IPS-18a (cell line): ENCODE results near the gene FOLR3.
"Not testable (repeated sequence)": the region's sequence is repeated elsewhere in the genome, so short reads cannot be mapped to it uniquely, and the experiment has no call there.

ENCODE experiments used
- H3K27ac ChIP-seq: one replicate; pipeline ENCODE4 v1.5.1; 2013; ENCODE audit warnings: low read length
- H3K27me3 ChIP-seq: one replicate; pipeline ENCODE4 v1.6.1; 2013; ENCODE audit warnings: mild to moderate bottlenecking, low read length; ENCODE audit not compliant: control insufficient read depth, insufficient read depth
- H3K36me3 ChIP-seq: one replicate; pipeline ENCODE4 v1.6.1; 2013; ENCODE audit warnings: low read depth, low read length; ENCODE audit not compliant: control insufficient read depth
- H3K4me1 ChIP-seq: one replicate; pipeline ENCODE4 v1.6.1; 2013; ENCODE audit warnings: low read depth, low read length; ENCODE audit not compliant: control insufficient read depth
- H3K4me3 ChIP-seq: one replicate; pipeline ENCODE4 v1.5.1; 2013; ENCODE audit warnings: low read length
- H3K9ac ChIP-seq: one replicate; pipeline ENCODE4 v1.6.1; 2013; ENCODE audit warnings: mild to moderate bottlenecking, low read length, moderate library complexity
- H3K9me3 ChIP-seq: one replicate; pipeline ENCODE4 v1.6.1; 2013; ENCODE audit warnings: low read depth, low read length; ENCODE audit not compliant: control insufficient read depth

FOLR3 gene

GRCh38 chr11:72135473-72135872 is at the start of gene FOLR3:
Gene FOLR3 (plus strand): TSS chr11:72135725. CDS start chr11:72135953, 228 bp downstream.
- H3K4me1 ChIP-seq, H3K36me3 ChIP-seq, H3K9ac ChIP-seq, H3K27ac ChIP-seq, H3K4me3 ChIP-seq, H3K9me3 ChIP-seq, H3K27me3 ChIP-seq: not testable (repeated sequence)

- Histone ChIP-seq H3K9ac (no peak overlapping the region), H3K9me3 (no peaks in the 10 kb centered on the region), H3K36me3 (no peaks in the 10 kb centered on the region), H3K27me3 (no peaks in the 10 kb centered on the region), H3K4me3 (no peak overlapping the region), H3K4me1 (peaks cover 3% of the 10 kb centered on the region), H3K27ac (no peak overlapping the region)
Measured at GRCh38 chr11:72088076-72088808, 47.3 kb upstream of the FOLR3 start.

GRCh38 chr11:72091292-72091691 is 44.2 kb upstream of the FOLR3 start:
- no peak overlapping the region for H3K4me3 ChIP-seq
- no peak overlapping the region for H3K9ac ChIP-seq
- H3K36me3 ChIP-seq = peaks cover 8% of the 10 kb centered on the region
- H3K4me1 ChIP-seq = peaks cover 3% of the 10 kb centered on the region
- no peaks in the 10 kb centered on the region for H3K9me3 ChIP-seq
- no peaks in the 10 kb centered on the region for H3K27me3 ChIP-seq
- no peak overlapping the region for H3K27ac ChIP-seq

GRCh38 chr11:72098741-72099140 is 36.8 kb upstream of the FOLR3 start:
- Histone ChIP-seq H3K9me3 (no peaks in the 10 kb centered on the region), H3K4me1 (peaks cover 8% of the 10 kb centered on the region), H3K9ac (no peak overlapping the region), H3K27me3 (no peaks in the 10 kb centered on the region), H3K36me3 (peaks cover 47% of the 10 kb centered on the region), H3K27ac (no peak overlapping the region), H3K4me3 (no peak overlapping the region)

GRCh38 chr11:72100009-72100408 is 35.5 kb upstream of the FOLR3 start:
- Histone ChIP-seq H3K4me1 (peaks cover 12% of the 10 kb centered on the region), H3K9ac (no peak overlapping the region), H3K4me3 (no peak overlapping the region), H3K27ac (no peak overlapping the region), H3K27me3 (no peaks in the 10 kb centered on the region), H3K36me3 (peaks cover 40% of the 10 kb centered on the region), H3K9me3 (no peaks in the 10 kb centered on the region)

- H3K9ac ChIP-seq = no peak overlapping the region
- no peaks in the 10 kb centered on the region for H3K9me3 ChIP-seq
- H3K4me3 ChIP-seq = no peak overlapping the region
- peaks cover 40% of the 10 kb centered on the region for H3K36me3 ChIP-seq
- H3K27me3 ChIP-seq = no peaks in the 10 kb centered on the region
- H3K4me1 ChIP-seq = peaks cover 12% of the 10 kb centered on the region
- no peak overlapping the region for H3K27ac ChIP-seq
Measured at GRCh38 chr11:72100462-72100861, 35.1 kb upstream of the FOLR3 start.

- peaks cover 31% of the 10 kb centered on the region for H3K36me3 ChIP-seq
- peak overlapping the region; percentile 81 for H3K4me3 ChIP-seq
- peak overlapping the region; percentile 93 for H3K9ac ChIP-seq
- H3K4me1 ChIP-seq = peaks cover 12% of the 10 kb centered on the region
- no peaks in the 10 kb centered on the region for H3K27me3 ChIP-seq
- no peaks in the 10 kb centered on the region for H3K9me3 ChIP-seq
- H3K27ac ChIP-seq = peak overlapping the region; percentile 70
Measured at GRCh38 chr11:72102162-72102561, 33.4 kb upstream of the FOLR3 start.

- H3K27me3 ChIP-seq = no peaks in the 10 kb centered on the region
- peak overlapping the region; percentile 70 for H3K27ac ChIP-seq
- H3K4me1 ChIP-seq = peaks cover 12% of the 10 kb centered on the region
- peak overlapping the region; percentile 81 for H3K4me3 ChIP-seq
- peak overlapping the region; percentile 93 for H3K9ac ChIP-seq
- H3K9me3 ChIP-seq = no peaks in the 10 kb centered on the region
- H3K36me3 ChIP-seq = peaks cover 27% of the 10 kb centered on the region
Measured at GRCh38 chr11:72102631-72102945, 32.9 kb upstream of the FOLR3 start.

GRCh38 chr11:72102946-72103753 is 32.4 kb upstream of the FOLR3 start, which contains the start of gene LAMTOR1:
Gene LAMTOR1 (minus strand): TSS chr11:72103297. CDS start chr11:72103224, 73 bp downstream.
- Histone ChIP-seq H3K9me3 (no peaks in the 10 kb centered on the region), H3K4me3 (peak within 1 kb of the TSS; percentile 81), H3K27ac (peak within 1 kb of the TSS; percentile 88), H3K4me1 (peaks cover 12% of the 10 kb centered on the region), H3K36me3 (peaks cover 21% of the 10 kb centered on the region), H3K27me3 (no peaks in the 10 kb centered on the region), H3K9ac (peak within 1 kb of the TSS; percentile 93)

- H3K36me3 ChIP-seq = peaks cover 15% of the 10 kb centered on the region
- peak overlapping the region; percentile 48 for H3K4me3 ChIP-seq
- H3K9me3 ChIP-seq = no peaks in the 10 kb centered on the region
- peaks cover 12% of the 10 kb centered on the region for H3K4me1 ChIP-seq
- H3K9ac ChIP-seq = peak overlapping the region; percentile 62
- no peaks in the 10 kb centered on the region for H3K27me3 ChIP-seq
- H3K27ac ChIP-seq = peak overlapping the region; percentile 88
Measured at GRCh38 chr11:72103754-72104167, 31.8 kb upstream of the FOLR3 start.

GRCh38 chr11:72105888-72106287 is 29.6 kb upstream of the FOLR3 start, which contains the start of gene TOMT:
Gene TOMT (plus strand): TSS chr11:72105924. CDS start chr11:72105952, 28 bp downstream.
- H3K36me3 ChIP-seq = no peaks in the 10 kb centered on the region
- H3K9ac ChIP-seq = no peak within 1 kb of the TSS
- no peaks in the 10 kb centered on the region for H3K27me3 ChIP-seq
- no peak within 1 kb of the TSS for H3K4me3 ChIP-seq
- H3K27ac ChIP-seq = no peak within 1 kb of the TSS
- H3K4me1 ChIP-seq = peaks cover 12% of the 10 kb centered on the region
- no peaks in the 10 kb centered on the region for H3K9me3 ChIP-seq
